Hepatocyte (in vitro differentiated cells): ENCODE data around the gene SDK1. TPM values are rescaled to one million over a fixed set of nuclear protein-coding genes. Genes with fewer than 3 reads are reported as not detected.

ENCODE experiments used
- DNase-seq: peaks from one replicate; pipeline ENCODE4 v3.0.0-alpha.2; 2016; ENCODE audit warnings: low spot score
- H2AFZ ChIP-seq: fragments of 200-600 bp; sonication (generic); 2 replicates; pipeline ENCODE4 v1.6.0; 2016; ENCODE audit warnings: antibody characterized with exemption, mild to moderate bottlenecking
- H3K27ac ChIP-seq: fragments of 200-600 bp; sonication (generic); 2 replicates; pipeline ENCODE4 v1.5.1; 2016; ENCODE audit warnings: mild to moderate bottlenecking
- H3K27me3 ChIP-seq: fragments of 200-600 bp; sonication (generic); 2 replicates; pipeline ENCODE4 v1.6.1; 2016
- H3K36me3 ChIP-seq: fragments of 200-600 bp; sonication (generic); replicated peaks from 2 replicates; pipeline ENCODE4 v1.5.1; 2016; ENCODE audit warnings: low read depth; ENCODE audit not compliant: insufficient read depth
- H3K4me1 ChIP-seq: fragments of 200-600 bp; sonication (generic); 2 replicates; pipeline ENCODE4 v1.5.1; 2016; ENCODE audit warnings: mild to moderate bottlenecking, moderate library complexity; ENCODE audit not compliant: insufficient read depth
- H3K4me2 ChIP-seq: fragments of 200-600 bp; sonication (generic); 2 replicates; pipeline ENCODE4 v1.6.0; 2016
- H3K4me3 ChIP-seq: fragments of 200-600 bp; sonication (generic); 2 replicates; pipeline ENCODE4 v1.5.1; 2016; ENCODE audit warnings: mild to moderate bottlenecking
- H3K79me2 ChIP-seq: fragments of 200-600 bp; sonication (generic); 2 replicates; pipeline ENCODE4 v1.6.0; 2017; ENCODE audit warnings: mild to moderate bottlenecking
- H3K9me2 ChIP-seq: fragments of 200-600 bp; sonication (generic); replicated peaks from 2 replicates; pipeline ENCODE4 v1.6.0; 2017; ENCODE audit warnings: mild to moderate bottlenecking; ENCODE audit not compliant: insufficient read depth
- H3K9me3 ChIP-seq: fragments of 200-600 bp; sonication (generic); 2 replicates; pipeline ENCODE4 v1.5.1; 2016; ENCODE audit warnings: low read depth, mild to moderate bottlenecking
- H4K20me1 ChIP-seq: fragments of 200-600 bp; sonication (generic); 2 replicates; pipeline ENCODE4 v1.6.0; 2016; ENCODE audit warnings: mild to moderate bottlenecking; ENCODE audit not compliant: insufficient read depth, poor library complexity, severe bottlenecking
- EZH2 ChIP-seq: fragments of 200-600 bp; sonication (generic); IDR thresholded peaks from 2 replicates; pipeline ENCODE4 v1.6.1; 2016; ENCODE audit warnings: antibody characterized with exemption, mild to moderate bottlenecking, borderline replicate concordance
- EZH2phosphoT487 ChIP-seq: fragments of 200-600 bp; sonication (generic); IDR thresholded peaks from one replicate; pipeline ENCODE4 v1.6.1; 2018; ENCODE audit warnings: antibody characterized with exemption, mild to moderate bottlenecking, low read depth, moderate library complexity; ENCODE audit not compliant: unreplicated experiment, severe bottlenecking
- WGBS: methylation state at CpG from one replicate; pipeline ENCODE4 v1.1.6; 2016; ENCODE audit warnings: low lambda C conversion rate; ENCODE audit errors: missing lambda C conversion rate; 5-methylcytosine and 5-hydroxymethylcytosine counted together
- polyA plus RNA-seq: library from polyadenylated mRNA; unstranded; fragments of >200 nt; fragmentation: Nextera tagmentation; extraction: Ambion mirVana; gene quantifications from 2 replicates; pipeline ENCODE4 v1.2.1, GENCODE V29; 2016
- total RNA-seq: library from RNA; depleted of rRNA; stranded (reverse); fragments of >200 nt; gene quantifications from 2 replicates; pipeline ENCODE4 v1.2.3, GENCODE V29; 2014
- TF ChIP-seq, protein P1 (sequence below): fragments of 200-600 bp; sonication (generic); IDR thresholded peaks from 2 replicates; pipeline ENCODE4 v1.5.1; 2016; ENCODE audit warnings: antibody characterized with exemption, mild to moderate bottlenecking; ENCODE audit not compliant: poor library complexity

The SDK1 gene
- total and polyA plus RNA-seq, 2 experiments from 2014 or later, result 4.3 to 10.0 TPM

DNA sequence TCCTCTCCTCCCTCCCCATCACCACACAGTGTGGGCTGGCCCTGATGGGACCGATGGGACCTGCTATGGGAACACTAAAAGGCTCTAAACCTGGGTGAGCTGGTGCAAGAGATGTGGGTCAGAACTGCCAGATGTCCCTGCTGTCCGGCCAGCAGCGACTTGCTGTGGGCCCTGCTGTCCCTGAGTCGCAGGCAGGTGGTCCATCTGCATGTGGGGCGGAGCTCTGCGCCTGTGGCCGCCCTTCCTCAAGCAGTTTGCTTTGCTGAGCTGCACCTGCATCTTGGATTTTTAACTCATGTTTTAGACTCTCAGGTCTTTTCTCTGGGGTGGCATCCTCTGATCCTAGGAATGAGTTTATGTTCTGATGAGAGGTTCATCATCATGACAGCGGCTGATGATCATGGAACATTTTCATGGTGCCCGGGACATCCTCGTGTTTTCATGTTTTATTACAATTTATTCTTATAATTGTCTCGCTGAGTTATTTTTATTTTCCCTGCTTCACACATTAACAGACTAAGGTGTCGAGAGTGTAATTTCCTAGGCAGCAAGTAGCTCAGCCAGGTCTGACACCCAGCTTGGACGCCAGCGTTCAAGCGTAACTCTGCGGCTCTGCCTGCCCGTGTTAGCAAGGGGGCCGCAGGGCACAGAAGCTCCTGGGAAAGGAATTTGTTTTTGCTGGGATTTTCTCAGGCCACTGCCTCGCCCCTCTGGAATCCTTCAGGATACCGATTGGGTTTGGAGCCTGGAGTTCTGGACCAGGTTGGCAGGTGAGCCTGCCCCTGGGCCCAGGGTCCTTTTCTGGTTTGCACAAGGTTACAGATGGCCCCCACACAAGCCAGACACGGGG lies 765.8 kb downstream of the SDK1 start:
- Histone ChIP-seq H3K9me2 (no peaks in the 10 kb centered on the region), H3K4me2 (no peak overlapping the region)
- TF ChIP-seq EZH2 (no peak), EZH2phosphoT487 (no peak)
- TF ChIP-seq, protein P1, sequence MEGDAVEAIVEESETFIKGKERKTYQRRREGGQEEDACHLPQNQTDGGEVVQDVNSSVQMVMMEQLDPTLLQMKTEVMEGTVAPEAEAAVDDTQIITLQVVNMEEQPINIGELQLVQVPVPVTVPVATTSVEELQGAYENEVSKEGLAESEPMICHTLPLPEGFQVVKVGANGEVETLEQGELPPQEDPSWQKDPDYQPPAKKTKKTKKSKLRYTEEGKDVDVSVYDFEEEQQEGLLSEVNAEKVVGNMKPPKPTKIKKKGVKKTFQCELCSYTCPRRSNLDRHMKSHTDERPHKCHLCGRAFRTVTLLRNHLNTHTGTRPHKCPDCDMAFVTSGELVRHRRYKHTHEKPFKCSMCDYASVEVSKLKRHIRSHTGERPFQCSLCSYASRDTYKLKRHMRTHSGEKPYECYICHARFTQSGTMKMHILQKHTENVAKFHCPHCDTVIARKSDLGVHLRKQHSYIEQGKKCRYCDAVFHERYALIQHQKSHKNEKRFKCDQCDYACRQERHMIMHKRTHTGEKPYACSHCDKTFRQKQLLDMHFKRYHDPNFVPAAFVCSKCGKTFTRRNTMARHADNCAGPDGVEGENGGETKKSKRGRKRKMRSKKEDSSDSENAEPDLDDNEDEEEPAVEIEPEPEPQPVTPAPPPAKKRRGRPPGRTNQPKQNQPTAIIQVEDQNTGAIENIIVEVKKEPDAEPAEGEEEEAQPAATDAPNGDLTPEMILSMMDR, result no peak

DNA sequence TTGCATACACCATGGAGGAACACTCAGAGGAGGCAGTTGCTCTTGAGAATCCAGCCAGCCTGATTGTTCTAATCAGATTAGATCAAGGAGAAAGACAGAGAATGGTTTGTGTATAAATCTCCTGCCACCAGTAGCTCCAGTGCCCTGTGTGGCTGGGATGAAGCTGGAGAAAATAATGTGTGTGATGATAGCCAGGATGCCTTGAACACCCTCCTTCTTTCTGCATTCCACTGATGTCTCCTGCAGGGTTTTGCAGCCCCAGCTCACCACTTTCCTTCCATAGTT lies 766.4 kb downstream of the SDK1 start:
- Histone ChIP-seq H4K20me1 (no peaks in the 10 kb centered on the region), H3K4me2 (no peak overlapping the region), H3K27ac (no peak overlapping the region), H3K4me1 (peaks cover 6% of the 10 kb centered on the region), H3K36me3 (no peaks in the 10 kb centered on the region), H3K9me2 (no peaks in the 10 kb centered on the region), H3K4me3 (no peak overlapping the region), H3K79me2 (no peaks in the 10 kb centered on the region), H2AFZ (no peak overlapping the region), H3K27me3 (no peaks in the 10 kb centered on the region), H3K9me3 (no peaks in the 10 kb centered on the region)
- TF ChIP-seq, protein P1, result no peak
- TF ChIP-seq EZH2 (no peak), EZH2phosphoT487 (no peak)
- DNase-seq, result no peak

More for the DNA sequence above, 765.8 kb downstream of the SDK1 start:
- H3K27ac ChIP-seq, result no peak overlapping the region
- no peaks in the 10 kb centered on the region for H3K79me2 ChIP-seq
- H3K4me3 ChIP-seq, result no peak overlapping the region
- DNase-seq, result no peak
- H3K36me3 ChIP-seq, result no peaks in the 10 kb centered on the region
- H3K4me1 ChIP-seq, result peaks cover 5% of the 10 kb centered on the region
- no peaks in the 10 kb centered on the region for H3K27me3 ChIP-seq
- no peaks in the 10 kb centered on the region for H3K9me3 ChIP-seq
- H4K20me1 ChIP-seq, result no peaks in the 10 kb centered on the region
- 91% methylated on average over 21 of the region's 21 CpGs for WGBS
- H2AFZ ChIP-seq, result no peak overlapping the region

GRCh38 chr7:4067874-4068273 lies 766.8 kb downstream of the SDK1 start:
- no peak overlapping the region for H3K27ac ChIP-seq
- no peaks in the 10 kb centered on the region for H3K27me3 ChIP-seq
- no peak overlapping the region for H3K4me3 ChIP-seq
- H3K79me2 ChIP-seq, result no peaks in the 10 kb centered on the region
- peaks cover 6% of the 10 kb centered on the region for H3K4me1 ChIP-seq
- no peak for DNase-seq
- no peak overlapping the region for H2AFZ ChIP-seq
- no peaks in the 10 kb centered on the region for H3K36me3 ChIP-seq
- H4K20me1 ChIP-seq, result no peaks in the 10 kb centered on the region
- no peak overlapping the region for H3K4me2 ChIP-seq
- 95% methylated on average over 4 of the region's 4 CpGs for WGBS
- TF ChIP-seq EZH2 (no peak), EZH2phosphoT487 (no peak)
- TF ChIP-seq, protein P1, result no peak
- no peaks in the 10 kb centered on the region for H3K9me2 ChIP-seq
- no peaks in the 10 kb centered on the region for H3K9me3 ChIP-seq
